IMR-90 (cell line): ENCODE measurements around the gene PXT1. TPM values are rescaled to one million over a fixed set of nuclear protein-coding genes. Genes with fewer than 3 reads are reported as not detected.

Experiments used
- ATAC-seq: fragments of 200-7000 bp; cut with Tn5 transposase; 2 replicates; pipeline ENCODE4 v1.9.1; 2020; ENCODE audit warnings: low read depth, mild to moderate bottlenecking, moderate library complexity
- BruUV-seq: library from RNA; stranded (reverse); fragments of 400-500 nt; replicated peaks from 2 replicates; lab custom pipeline; 2021; lab: Mats Ljungman, UMichigan
- CTCF ChIA-PET: fragments of 300-600 bp; formaldehyde crosslinking; extraction: SDS; loops from one replicate; lab custom pipeline; 2021; ENCODE audit warnings: antibody characterized with exemption; lab: Yijun Ruan, JAX
- POLR2A ChIA-PET: fragments of 300-600 bp; sonication (Branson Sonifier 250); formaldehyde crosslinking; loops from one replicate; lab custom pipeline; 2022; ENCODE audit warnings: antibody characterized with exemption; ENCODE audit not compliant: unreplicated experiment; lab: Charles Lee
- DNase-seq: peaks from one replicate; pipeline ENCODE4 v3.0.0; 2013
- H2AFZ ChIP-seq: replicated peaks from 2 replicates; pipeline ENCODE3; 2013; ENCODE audit warnings: low read length, mild to moderate bottlenecking; ENCODE audit not compliant: poor library complexity
- H2AK5ac ChIP-seq: 2 replicates; pipeline ENCODE4 v1.6.1; 2013; ENCODE audit warnings: low read depth, low read length, inconsistent platforms
- H2AK9ac ChIP-seq: replicated peaks from 2 replicates; pipeline ENCODE3; 2013; ENCODE audit warnings: mild to moderate bottlenecking, low read depth, low read length, moderate library complexity; ENCODE audit not compliant: poor library complexity
- H2BK120ac ChIP-seq: 2 replicates; pipeline ENCODE4 v1.6.1; 2013; ENCODE audit warnings: low read depth, low read length, inconsistent platforms
- H2BK15ac ChIP-seq: 3 replicates; pipeline ENCODE4 v1.6.1; 2013; ENCODE audit warnings: low read depth, low read length, inconsistent platforms
- H2BK20ac ChIP-seq: 2 replicates; pipeline ENCODE4 v1.6.1; 2013; ENCODE audit warnings: low read depth, mild to moderate bottlenecking, inconsistent platforms, low read length, moderate library complexity
- H2BK5ac ChIP-seq: 2 replicates; pipeline ENCODE4 v1.6.1; 2013; ENCODE audit warnings: mild to moderate bottlenecking, low read depth, low read length, inconsistent platforms; ENCODE audit not compliant: poor library complexity, severe bottlenecking
- H3K14ac ChIP-seq: replicated peaks from 2 replicates; pipeline ENCODE4 v1.6.1; 2013; ENCODE audit warnings: low read depth, low read length, inconsistent platforms
- H3K18ac ChIP-seq: 2 replicates; pipeline ENCODE4 v1.6.1; 2013; ENCODE audit warnings: low read depth, low read length, control low read depth
- H3K23ac ChIP-seq: 2 replicates; pipeline ENCODE4 v1.6.1; 2013; ENCODE audit warnings: low read depth, low read length, inconsistent platforms
- H3K27ac ChIP-seq: 2 replicates; pipeline ENCODE4 v1.5.1; 2013; ENCODE audit warnings: mild to moderate bottlenecking, control low read depth, low read length; ENCODE audit not compliant: insufficient read depth
- H3K27me3 ChIP-seq: 2 replicates; pipeline ENCODE4 v1.6.1; 2013; ENCODE audit warnings: low read length; ENCODE audit not compliant: control insufficient read depth, insufficient read depth
- H3K36me3 ChIP-seq: 2 replicates; pipeline ENCODE4 v1.6.1; 2013; ENCODE audit warnings: low read length, mixed read lengths; ENCODE audit not compliant: control insufficient read depth, insufficient read depth
- H3K4ac ChIP-seq: 2 replicates; pipeline ENCODE4 v1.6.1; 2013; ENCODE audit warnings: low read depth, low read length, inconsistent platforms
- H3K4me1 ChIP-seq: 2 replicates; pipeline ENCODE4 v1.6.1; 2013; ENCODE audit warnings: low read length, mixed read lengths; ENCODE audit not compliant: control insufficient read depth, insufficient read depth
- H3K4me2 ChIP-seq: 2 replicates; pipeline ENCODE4 v1.6.1; 2013; ENCODE audit warnings: low read depth, mild to moderate bottlenecking, control low read depth, low read length, moderate library complexity
- H3K4me3 ChIP-seq: 2 replicates; pipeline ENCODE4 v1.5.1; 2013; ENCODE audit warnings: low read depth, mild to moderate bottlenecking, control low read depth, low read length, moderate library complexity; ENCODE audit not compliant: insufficient read depth
- H3K56ac ChIP-seq: 2 replicates; pipeline ENCODE4 v1.6.1; 2013; ENCODE audit warnings: low read length, inconsistent platforms; ENCODE audit not compliant: insufficient read depth; ENCODE audit errors: extremely low read depth
- H3K79me1 ChIP-seq, 2 experiments: 2 replicates each; pipeline ENCODE4 v1.6.1; 2013; ENCODE audit warnings: low read length in 2 of 2, inconsistent platforms in 1 of 2, low read depth in 1 of 2
- H3K9ac ChIP-seq: 2 replicates; pipeline ENCODE4 v1.6.1; 2013; ENCODE audit warnings: low read depth, low read length, control low read depth
- H3K9me1 ChIP-seq: 2 replicates; pipeline ENCODE4 v1.6.1; 2013; ENCODE audit warnings: low read length, inconsistent platforms; ENCODE audit not compliant: insufficient read depth
- H3K9me3 ChIP-seq: 2 replicates; pipeline ENCODE4 v1.6.1; 2013; ENCODE audit warnings: low read length; ENCODE audit not compliant: control insufficient read depth, insufficient read depth
- H4K20me1 ChIP-seq: 2 replicates; pipeline ENCODE4 v1.6.1; 2013; ENCODE audit warnings: low read length, inconsistent platforms; ENCODE audit not compliant: insufficient read depth
- H4K5ac ChIP-seq: 2 replicates; pipeline ENCODE4 v1.6.1; 2013; ENCODE audit warnings: mild to moderate bottlenecking, low read depth, low read length, control low read depth
- H4K8ac ChIP-seq, 2 experiments: 2 replicates each; pipeline ENCODE4 v1.6.1; 2013; ENCODE audit warnings: low read depth in 2 of 2, low read length in 2 of 2, control low read depth in 1 of 2, inconsistent platforms in 1 of 2
- H4K91ac ChIP-seq: 2 replicates; pipeline ENCODE4 v1.6.1; 2013; ENCODE audit warnings: low read depth, low read length, inconsistent platforms; ENCODE audit not compliant: insufficient read depth
- CEBPB ChIP-seq: IDR thresholded peaks from 2 replicates; pipeline ENCODE4 v1.6.1; 2012; ENCODE audit warnings: low read depth, low read length, improper control_type of control experiment
- CHD1 ChIP-seq: IDR thresholded peaks from 2 replicates; pipeline ENCODE4 v1.6.1; 2012; ENCODE audit warnings: low read depth, low read length, improper control_type of control experiment
- FOS ChIP-seq: fragments of 150-350 bp; IDR thresholded peaks from 2 replicates; pipeline ENCODE4 v1.6.1; 2016; ENCODE audit warnings: low read depth, low read length
- MAFK ChIP-seq: IDR thresholded peaks from 2 replicates; pipeline ENCODE4 v1.6.1; 2012; ENCODE audit warnings: low read depth, low read length, improper control_type of control experiment
- MAZ ChIP-seq: IDR thresholded peaks from 2 replicates; pipeline ENCODE4 v1.6.1; 2012; ENCODE audit warnings: low read depth, mild to moderate bottlenecking, low read length, improper control_type of control experiment, moderate library complexity, borderline replicate concordance
- MXI1 ChIP-seq: IDR thresholded peaks from 2 replicates; pipeline ENCODE4 v1.6.1; 2012; ENCODE audit warnings: low read depth, mild to moderate bottlenecking, low read length, moderate library complexity, borderline replicate concordance
- POLR2A ChIP-seq: IDR thresholded peaks from 2 replicates; pipeline ENCODE4 v1.6.1; 2012; ENCODE audit warnings: mild to moderate bottlenecking, low read depth, low read length
- RCOR1 ChIP-seq: IDR thresholded peaks from 2 replicates; pipeline ENCODE4 v1.6.1; 2012; ENCODE audit warnings: mild to moderate bottlenecking, low read length, improper control_type of control experiment; ENCODE audit not compliant: insufficient replicate concordance
- SMC3 ChIP-seq: fragments of 150-350 bp; IDR thresholded peaks from 2 replicates; pipeline ENCODE4 v1.6.1; 2016; ENCODE audit warnings: low read depth, mild to moderate bottlenecking, antibody characterized with exemption, low read length, moderate library complexity
- WGBS, 2 experiments: methylation state at CpG; one replicate each; pipeline versions ENCODE4 v1.1.5 to v1.1.7; 2013; ENCODE audit warnings: missing lambda C conversion rate in 2 of 2; ENCODE audit not compliant: insufficient read length in 1 of 2; ENCODE audit errors: extremely low coverage in 2 of 2; 5-methylcytosine and 5-hydroxymethylcytosine counted together
- dilution Hi-C: fragments of 300-500 bp; cut with HindIII; formaldehyde crosslinking; loops from one replicate; pipeline ENCODE4 v1.14.3; 2018; ENCODE audit warnings: low sequenced_read_pairs; ENCODE audit not compliant: unreplicated experiment
- in situ Hi-C: fragments of 300-500 bp; cut with MboI; formaldehyde crosslinking; loops from 3 replicates; pipeline ENCODE4 v1.14.3; 2019; ENCODE audit warnings: low sequenced_read_pairs, inconsistent platforms, mixed read lengths
- intact Hi-C: fragments of 100-400 bp; cut with micrococcal nuclease; formaldehyde crosslinking; loops from 2 replicates; pipeline ENCODE4 v1.10.0; 2022
- polyA plus RNA-seq, 3 experiments: library from polyadenylated mRNA; depleted of rRNA; stranded (reverse); fragments of >200 nt; gene quantifications; 2 replicates each; pipeline ENCODE4 v1.2.3, GENCODE V29; 2012; ENCODE audit warnings: low replicate concordance in 1 of 3
- total RNA-seq: library from RNA; depleted of rRNA; stranded (reverse); fragments of >200 nt; gene quantifications from 2 replicates; pipeline ENCODE4 v1.2.3, GENCODE V29; 2012
- TF ChIP-seq, protein P1 (sequence below): fragments of 150-350 bp; IDR thresholded peaks from 2 replicates; pipeline ENCODE4 v1.6.1; 2016; ENCODE audit warnings: low read depth, mild to moderate bottlenecking, low read length, moderate library complexity, borderline replicate concordance
- TF ChIP-seq, protein P2 (sequence below): fragments of 150-350 bp; IDR thresholded peaks from 2 replicates; pipeline ENCODE4 v1.6.1; 2017; ENCODE audit warnings: mild to moderate bottlenecking, antibody characterized with exemption, low read length, low read depth
- TF ChIP-seq, protein P3 (sequence below): conservative IDR thresholded peaks from 2 replicates; pipeline ENCODE4 v1.5.1; 2012; ENCODE audit warnings: mild to moderate bottlenecking, low read depth, low read length, improper control_type of control experiment

PXT1 gene
- total and polyA plus RNA-seq, 2 of the 4 experiments (the other 2 are of a cell fraction): not detected

DNA sequence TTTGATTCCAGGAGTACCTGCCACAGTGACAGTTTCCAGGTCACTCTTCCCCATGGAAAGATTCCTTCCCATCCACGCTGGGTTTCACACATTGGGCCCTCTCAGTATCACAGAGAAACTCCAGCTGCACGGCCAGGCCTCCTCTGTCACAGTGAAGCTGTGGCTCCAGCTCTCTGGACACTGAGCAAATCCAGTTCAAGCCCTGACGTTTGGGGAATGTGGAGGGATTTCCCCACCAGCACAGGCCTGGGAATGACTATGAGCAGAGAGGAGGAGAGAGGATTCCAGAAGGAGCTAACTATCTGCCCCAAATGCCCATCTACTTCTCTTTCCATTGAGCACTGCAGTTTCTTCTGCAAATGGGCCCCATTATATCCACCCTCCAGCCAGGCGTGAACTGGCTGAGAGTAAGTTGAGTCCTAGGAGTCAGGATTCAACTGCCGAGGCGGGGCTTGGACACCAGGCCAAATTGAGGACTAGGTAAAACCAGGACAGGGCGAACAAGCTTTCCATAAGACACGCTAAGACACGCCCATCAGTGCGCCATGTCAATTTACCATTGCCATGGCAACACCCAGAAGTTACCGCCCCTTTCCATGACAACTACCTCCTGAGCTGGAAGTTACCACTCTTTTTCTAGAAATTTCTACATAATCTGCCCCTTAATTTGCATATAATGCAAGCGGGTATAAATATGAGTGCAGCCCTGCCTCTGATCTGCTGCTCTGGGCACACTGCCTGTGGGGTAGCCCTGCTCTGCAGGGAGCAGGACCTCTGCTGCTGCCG, 96.8 kb downstream of the PXT1 start:
- H3K9me3 ChIP-seq: no peaks in the 10 kb centered on the region
- no peak overlapping the region for H2BK120ac ChIP-seq
- no peak overlapping the region for H4K91ac ChIP-seq
- H3K4me1 ChIP-seq: peaks cover 7% of the 10 kb centered on the region
- no peak overlapping the region for H3K4me3 ChIP-seq
- peak overlapping the region; percentile 53 for H2AFZ ChIP-seq
- 93% methylated on average over 4 of the region's 13 CpGs; no CpG with 5 or more reads in 1 of the 2 experiments for WGBS, 2 experiments
- no peak overlapping the region for H4K5ac ChIP-seq
- no peak overlapping the region for H3K23ac ChIP-seq
- CTCF ChIA-PET: no interaction called here
- POLR2A ChIA-PET: no interaction called here
- peaks cover 5% of the 10 kb centered on the region; the same call in 1 of the 2 replicates for H3K9me1 ChIP-seq
- H3K27ac ChIP-seq: no peak overlapping the region
- H3K18ac ChIP-seq: no peak overlapping the region
- TF ChIP-seq RCOR1: no peak
- TF ChIP-seq, protein P1, sequence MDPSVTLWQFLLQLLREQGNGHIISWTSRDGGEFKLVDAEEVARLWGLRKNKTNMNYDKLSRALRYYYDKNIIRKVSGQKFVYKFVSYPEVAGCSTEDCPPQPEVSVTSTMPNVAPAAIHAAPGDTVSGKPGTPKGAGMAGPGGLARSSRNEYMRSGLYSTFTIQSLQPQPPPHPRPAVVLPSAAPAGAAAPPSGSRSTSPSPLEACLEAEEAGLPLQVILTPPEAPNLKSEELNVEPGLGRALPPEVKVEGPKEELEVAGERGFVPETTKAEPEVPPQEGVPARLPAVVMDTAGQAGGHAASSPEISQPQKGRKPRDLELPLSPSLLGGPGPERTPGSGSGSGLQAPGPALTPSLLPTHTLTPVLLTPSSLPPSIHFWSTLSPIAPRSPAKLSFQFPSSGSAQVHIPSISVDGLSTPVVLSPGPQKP: no peak
- no peak for TF ChIP-seq MXI1
- TF ChIP-seq POLR2A: no peak
- TF ChIP-seq FOS: no peak
- no peak for TF ChIP-seq SMC3
- no peak for TF ChIP-seq CEBPB
- TF ChIP-seq MAFK: no peak
- TF ChIP-seq, protein P2, sequence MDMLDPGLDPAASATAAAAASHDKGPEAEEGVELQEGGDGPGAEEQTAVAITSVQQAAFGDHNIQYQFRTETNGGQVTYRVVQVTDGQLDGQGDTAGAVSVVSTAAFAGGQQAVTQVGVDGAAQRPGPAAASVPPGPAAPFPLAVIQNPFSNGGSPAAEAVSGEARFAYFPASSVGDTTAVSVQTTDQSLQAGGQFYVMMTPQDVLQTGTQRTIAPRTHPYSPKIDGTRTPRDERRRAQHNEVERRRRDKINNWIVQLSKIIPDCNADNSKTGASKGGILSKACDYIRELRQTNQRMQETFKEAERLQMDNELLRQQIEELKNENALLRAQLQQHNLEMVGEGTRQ: no peak
- TF ChIP-seq CHD1: no peak
- TF ChIP-seq MAZ: no peak
- TF ChIP-seq, protein P3, sequence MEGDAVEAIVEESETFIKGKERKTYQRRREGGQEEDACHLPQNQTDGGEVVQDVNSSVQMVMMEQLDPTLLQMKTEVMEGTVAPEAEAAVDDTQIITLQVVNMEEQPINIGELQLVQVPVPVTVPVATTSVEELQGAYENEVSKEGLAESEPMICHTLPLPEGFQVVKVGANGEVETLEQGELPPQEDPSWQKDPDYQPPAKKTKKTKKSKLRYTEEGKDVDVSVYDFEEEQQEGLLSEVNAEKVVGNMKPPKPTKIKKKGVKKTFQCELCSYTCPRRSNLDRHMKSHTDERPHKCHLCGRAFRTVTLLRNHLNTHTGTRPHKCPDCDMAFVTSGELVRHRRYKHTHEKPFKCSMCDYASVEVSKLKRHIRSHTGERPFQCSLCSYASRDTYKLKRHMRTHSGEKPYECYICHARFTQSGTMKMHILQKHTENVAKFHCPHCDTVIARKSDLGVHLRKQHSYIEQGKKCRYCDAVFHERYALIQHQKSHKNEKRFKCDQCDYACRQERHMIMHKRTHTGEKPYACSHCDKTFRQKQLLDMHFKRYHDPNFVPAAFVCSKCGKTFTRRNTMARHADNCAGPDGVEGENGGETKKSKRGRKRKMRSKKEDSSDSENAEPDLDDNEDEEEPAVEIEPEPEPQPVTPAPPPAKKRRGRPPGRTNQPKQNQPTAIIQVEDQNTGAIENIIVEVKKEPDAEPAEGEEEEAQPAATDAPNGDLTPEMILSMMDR: no peak
- H3K56ac ChIP-seq: no peak overlapping the region
- intact Hi-C loops: no loop called here
- no peak overlapping the region for H2BK15ac ChIP-seq
- peaks cover 4% of the 10 kb centered on the region; the same call in 1 of the 2 replicates for H4K20me1 ChIP-seq
- no peaks in the 10 kb centered on the region for H3K79me1 ChIP-seq
- no peak for DNase-seq
- no TSS peak for BruUV-seq
- no peak overlapping the region for H3K9ac ChIP-seq
- H2AK9ac ChIP-seq: no peak overlapping the region
- H2BK20ac ChIP-seq: no peak overlapping the region
- ATAC-seq: no peak
- H2AK5ac ChIP-seq: no peak overlapping the region
- H3K4me2 ChIP-seq: no peak overlapping the region
- H3K4ac ChIP-seq: no peak overlapping the region
- peaks cover 15% of the 10 kb centered on the region for H3K27me3 ChIP-seq
- in situ Hi-C loops: no loop called here
- H3K36me3 ChIP-seq: no peaks in the 10 kb centered on the region
- H4K8ac ChIP-seq: no peak overlapping the region
- dilution Hi-C loops: no loop called here
- H3K14ac ChIP-seq: no peak overlapping the region
- H2BK5ac ChIP-seq: no peak overlapping the region
